PFSK-1 (cell line): ENCODE data around the gene IVD.

ENCODE experiments used
- POLR2AphosphoS5 ChIP-seq: IDR thresholded peaks from 2 replicates; pipeline ENCODE4 v1.6.1; 2012; ENCODE audit warnings: low read depth, mild to moderate bottlenecking, control low read depth, low read length, moderate library complexity
- SIN3A ChIP-seq: IDR thresholded peaks from 2 replicates; pipeline ENCODE4 v1.6.1; 2012; ENCODE audit warnings: mild to moderate bottlenecking, low read length, moderate library complexity, borderline replicate concordance; ENCODE audit not compliant: insufficient read depth
- TAF1 ChIP-seq: IDR thresholded peaks from 2 replicates; pipeline ENCODE4 v1.6.1; 2012; ENCODE audit warnings: low read length, control low read depth, borderline replicate concordance; ENCODE audit not compliant: insufficient read depth

GRCh38 chr15:40418126-40418525, 12.5 kb downstream of the IVD start:
- TF ChIP-seq POLR2AphosphoS5 (no peak), SIN3A (no peak), TAF1 (no peak)
